ENCODE measurements around the gene ZNF207.

- peak in 1 of 7 experiments; percentile 4 for TF ChIP-seq CTCF (IDR thresholded peaks at IDR 0.05)
- TF ChIP-seq POLR2A (IDR thresholded peaks at IDR 0.05), result no peak
Observed at GRCh38 chr17:32349503-32349853, 479 bp upstream of the ZNF207 start.
